NT2/D1 (cell line): Measurements from ENCODE around the gene PCDHGA6.

ENCODE experiments used
- SUZ12 ChIP-seq: IDR thresholded peaks from 2 replicates; pipeline ENCODE4 v1.6.1; 2011; ENCODE audit not compliant: insufficient read length, insufficient read depth; ENCODE audit errors: extremely low read depth
- YY1 ChIP-seq: IDR thresholded peaks from 2 replicates; pipeline ENCODE4 v1.6.1; 2011; ENCODE audit not compliant: insufficient read length, insufficient read depth

- TF ChIP-seq YY1 (no peak), SUZ12 (no peak)
Observed at GRCh38 chr5:141373673-141374317, at the start of gene PCDHGA6.
